GM12872 (cell line): ENCODE results near the gene NEO1.

Experiments
- CTCF ChIP-seq: IDR thresholded peaks from 3 replicates; pipeline ENCODE4 v1.5.1; 2011; ENCODE audit warnings: low read depth, mild to moderate bottlenecking, low read length, moderate library complexity; ENCODE audit not compliant: insufficient read depth

The NEO1 gene

GRCh38 chr15:73127302-73127936 is 75.2 kb downstream of the NEO1 start:
- peak; percentile 94 for TF ChIP-seq CTCF

GRCh38 chr15:73130830-73131229 is 78.6 kb downstream of the NEO1 start:
- TF ChIP-seq CTCF, result no peak

DNA sequence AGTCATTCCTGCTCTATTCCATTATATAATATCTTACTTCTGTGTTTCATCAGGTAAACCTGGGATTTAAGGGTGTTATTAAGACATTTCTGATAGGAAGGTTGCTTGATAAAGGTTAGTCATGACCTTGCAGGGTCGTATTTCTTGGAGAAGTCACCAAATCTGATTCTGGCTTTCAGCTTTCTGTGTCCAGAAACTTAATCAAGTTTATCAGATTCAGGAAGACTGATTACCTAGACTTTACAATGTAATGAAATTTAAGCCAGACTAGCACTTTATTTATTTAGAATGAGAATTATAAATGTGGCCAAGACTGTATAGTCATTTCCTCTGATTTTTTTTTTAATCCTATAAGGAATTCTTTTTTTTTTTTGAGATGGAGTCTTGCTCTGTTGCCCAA is 81.9 kb downstream of the NEO1 start:
- no peak for TF ChIP-seq CTCF

- no peak for TF ChIP-seq CTCF
Observed at GRCh38 chr15:73139041-73139743, 86.9 kb downstream of the NEO1 start.

DNA sequence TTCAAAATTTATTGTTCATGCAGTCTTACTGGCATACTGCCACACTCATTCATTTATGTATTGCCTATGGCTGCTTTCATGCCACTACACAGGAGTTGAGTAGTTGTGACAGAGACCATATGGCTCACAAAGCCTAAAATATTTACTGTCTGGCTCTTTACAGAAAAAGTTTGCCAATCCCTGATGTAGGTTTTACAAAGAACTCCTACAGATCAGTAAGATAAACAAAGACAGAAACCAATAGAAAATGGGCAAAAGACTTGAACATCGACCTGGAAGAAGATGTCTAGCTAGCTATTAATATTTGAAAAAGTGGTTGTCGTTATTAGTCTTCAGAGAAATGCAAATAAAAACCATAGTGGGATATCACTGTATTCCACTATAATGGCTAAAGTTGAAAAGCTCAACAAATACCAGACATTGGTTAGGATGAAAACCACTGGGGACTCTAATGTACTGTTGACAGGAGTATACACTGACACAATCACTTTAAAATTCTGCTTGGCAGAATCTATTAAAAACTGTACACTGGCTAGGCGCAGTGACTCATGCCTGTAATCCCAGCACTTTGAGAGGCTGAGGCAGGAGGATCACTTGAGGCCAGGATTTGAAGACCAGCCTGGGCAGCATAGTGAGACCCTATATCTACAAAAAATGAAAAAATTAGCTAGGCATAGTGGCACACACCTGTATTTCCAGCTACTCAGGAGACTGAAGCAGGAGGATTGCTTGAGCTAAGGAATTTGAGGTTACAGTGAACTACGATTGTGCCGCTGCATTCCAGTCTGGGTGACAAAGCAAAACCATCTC is 87.7 kb downstream of the NEO1 start:
- TF ChIP-seq CTCF, result no peak

DNA sequence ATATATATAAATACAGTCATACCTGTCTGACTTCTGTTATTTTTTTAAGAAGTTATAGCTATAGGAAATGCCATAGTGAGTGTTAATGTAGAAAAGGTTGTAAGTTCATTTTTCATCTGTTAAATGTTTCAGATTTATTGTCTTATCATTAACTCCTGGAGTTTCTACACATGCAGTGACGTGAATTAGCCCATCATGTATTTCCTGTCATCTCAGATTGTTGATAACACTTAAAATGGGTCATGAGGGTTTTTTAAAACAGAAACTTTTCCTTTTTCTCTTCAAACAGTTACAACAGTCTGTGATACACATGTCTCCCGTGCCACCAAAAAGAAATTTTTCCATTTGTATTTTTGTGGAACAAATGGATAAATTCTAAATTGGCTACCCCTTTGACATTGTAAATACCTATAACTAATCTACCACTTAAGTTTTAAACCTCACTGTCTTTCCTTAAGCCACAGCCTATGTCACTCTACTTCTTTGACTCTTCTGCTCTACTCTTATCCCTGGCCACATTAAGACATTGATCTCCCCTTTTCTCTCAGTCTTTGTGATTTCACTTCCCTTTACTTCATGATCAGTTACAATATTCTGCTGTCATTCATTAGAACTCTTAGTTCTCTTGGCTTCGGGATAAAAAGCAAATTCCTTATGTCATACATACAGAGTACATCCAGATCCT is 89.1 kb downstream of the NEO1 start:
- no peak for TF ChIP-seq CTCF
